Hematopoietic multipotent progenitor cell (in vitro differentiated cells): ENCODE results near the gene LPAR1. TPM values are rescaled to one million over a fixed set of nuclear protein-coding genes. Genes with fewer than 3 reads are reported as not detected.
A peak's percentile ranks its signal among the peaks of the same experiment; 100 is the strongest.
"Not testable (repeated sequence)": the region's sequence is repeated elsewhere in the genome, so short reads cannot be mapped to it uniquely, and the experiment has no call there.

Source experiments
- DNase-seq, 3 donors: peaks; one replicate each; pipeline ENCODE4 v3.0.0-alpha.2; 2011 to 2015; ENCODE audit warnings: low read depth in 2 of 3, low spot score in 2 of 3
- total RNA-seq: library from RNA; depleted of rRNA; stranded (reverse); fragments of >200 nt; gene quantifications from one replicate; pipeline ENCODE4 v1.2.3, GENCODE V29; 2012

LPAR1 gene
- total RNA-seq, 1 donor, result 0.27 TPM

GRCh38 chr9:110892689-110893088 is 145.6 kb downstream of the LPAR1 start:
- DNase-seq, result no peak

- DNase-seq, result no peak
Observed at GRCh38 chr9:110891760-110892159, 146.5 kb downstream of the LPAR1 start.

DNA sequence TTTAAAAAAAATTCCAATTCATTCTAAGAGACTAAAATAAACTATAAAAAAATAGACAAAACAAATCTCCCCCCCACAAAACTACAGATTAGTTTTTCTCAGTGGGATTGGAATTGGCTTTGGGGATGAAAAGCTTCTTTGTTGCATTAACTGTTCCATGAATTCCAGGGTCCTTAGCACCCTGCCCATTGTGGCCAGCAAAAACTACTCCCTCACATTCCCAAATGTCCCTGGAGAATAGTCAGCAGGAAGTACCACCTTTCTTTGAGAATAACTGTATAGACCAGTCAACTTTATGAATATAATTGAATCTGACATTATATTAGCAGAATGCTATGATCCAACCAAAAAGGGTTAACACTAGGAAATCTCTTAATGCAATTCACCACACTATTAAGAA is 147.9 kb downstream of the LPAR1 start:
- no peak for DNase-seq

DNA sequence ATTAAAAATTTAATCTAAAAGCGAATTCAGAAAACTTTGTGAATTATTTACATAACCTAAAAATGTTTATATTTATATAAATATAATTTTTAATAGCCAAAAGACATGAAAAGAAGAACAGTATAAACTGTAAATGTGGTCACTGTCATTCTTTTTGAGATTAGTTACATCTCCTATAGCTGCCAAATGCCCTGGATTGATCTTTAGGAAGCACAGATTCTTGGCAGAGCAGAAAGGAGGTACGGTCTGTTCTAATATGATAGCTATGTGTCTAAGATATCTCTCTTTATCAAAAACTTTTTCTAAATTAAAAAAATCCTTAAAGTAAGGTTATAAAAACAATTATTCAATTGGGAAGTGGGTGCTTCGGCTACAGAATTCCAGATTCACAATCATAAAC is 151.0 kb downstream of the LPAR1 start:
- DNase-seq, result no peak

GRCh38 chr9:110886832-110887231 is 151.4 kb downstream of the LPAR1 start:
- no peak for DNase-seq

DNA sequence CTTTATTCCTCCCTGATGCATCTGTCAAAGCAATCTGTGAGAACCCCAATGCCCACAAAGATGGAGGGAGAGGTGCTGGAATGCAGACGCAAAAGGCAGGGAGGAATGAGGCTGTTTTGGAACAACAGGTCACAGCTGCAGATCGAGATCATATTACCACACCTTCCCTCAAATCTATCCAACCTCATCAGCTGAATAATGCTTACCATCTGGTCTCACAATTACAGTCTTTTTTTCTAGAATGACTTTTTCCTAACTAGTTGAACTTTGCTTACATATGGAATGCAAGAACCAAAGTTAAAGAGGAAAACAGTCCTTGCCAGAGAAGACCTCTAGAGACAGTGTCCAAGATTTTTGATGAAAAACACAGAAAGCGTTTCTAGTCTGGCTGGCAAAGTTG is 158.1 kb downstream of the LPAR1 start:
- no peak for DNase-seq

- DNase-seq, result no peak
Observed at GRCh38 chr9:110877374-110877773, 160.9 kb downstream of the LPAR1 start.

DNA sequence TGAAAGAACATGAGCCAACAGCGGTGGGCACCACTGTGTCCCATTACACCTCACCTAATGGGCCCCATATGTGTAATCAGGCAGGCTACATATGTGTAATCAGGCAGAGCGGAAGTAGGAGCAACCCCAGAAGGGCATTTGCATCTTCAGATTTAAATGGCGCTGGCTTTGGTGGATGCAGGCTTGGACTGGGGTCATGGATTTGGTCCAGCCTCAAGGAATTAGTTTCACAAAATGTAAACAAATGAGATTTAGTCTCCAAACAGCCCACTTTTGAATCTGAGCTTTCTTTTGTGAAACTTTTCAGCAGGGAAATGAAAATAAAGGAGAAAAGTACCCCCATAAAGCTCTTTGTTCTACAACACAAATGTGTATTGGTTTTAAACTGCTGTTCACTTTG is 161.3 kb downstream of the LPAR1 start:
- no peak for DNase-seq

GRCh38 chr9:110874963-110875674 is 163.2 kb downstream of the LPAR1 start:
- DNase-seq, result peak in 2 of 3 donors; percentile 79 to 97

DNA sequence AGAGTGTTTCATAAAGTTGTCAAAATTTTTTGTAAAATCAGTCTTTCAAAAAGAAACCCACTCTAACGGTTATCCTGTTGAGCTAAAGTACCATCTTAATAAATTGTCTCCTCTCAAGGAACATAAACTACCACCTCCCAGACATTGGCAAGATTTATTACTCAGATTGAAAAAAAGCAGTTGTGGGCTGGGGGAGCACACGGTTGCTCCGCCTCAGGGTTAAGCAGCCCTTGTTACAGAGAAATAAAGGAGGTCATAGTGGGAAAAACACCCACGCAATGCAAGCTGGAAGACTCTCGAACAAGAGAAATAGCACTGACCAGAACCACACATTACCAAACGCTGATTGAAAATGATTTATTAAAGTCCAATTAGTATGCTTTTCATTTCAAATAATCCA is 165.3 kb downstream of the LPAR1 start:
- no peak for DNase-seq

DNA sequence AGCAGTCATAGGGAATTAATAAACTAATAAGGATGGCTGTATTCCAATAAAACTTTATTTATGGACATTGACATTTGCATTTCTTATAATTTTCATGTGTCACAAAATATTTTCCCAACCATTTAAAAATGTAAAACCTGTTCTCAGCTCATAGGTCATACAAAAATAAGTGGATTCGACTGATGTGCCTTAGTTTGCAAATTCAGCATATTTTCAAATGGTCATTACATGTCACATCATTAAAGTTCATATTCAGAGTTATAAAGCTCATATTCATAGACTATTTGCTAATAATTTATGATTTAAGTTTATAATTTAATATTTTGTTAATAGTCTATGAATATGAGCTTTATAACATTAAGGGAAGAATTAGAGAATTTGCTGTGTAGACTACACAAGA is 166.5 kb downstream of the LPAR1 start:
- DNase-seq, result no peak

DNA sequence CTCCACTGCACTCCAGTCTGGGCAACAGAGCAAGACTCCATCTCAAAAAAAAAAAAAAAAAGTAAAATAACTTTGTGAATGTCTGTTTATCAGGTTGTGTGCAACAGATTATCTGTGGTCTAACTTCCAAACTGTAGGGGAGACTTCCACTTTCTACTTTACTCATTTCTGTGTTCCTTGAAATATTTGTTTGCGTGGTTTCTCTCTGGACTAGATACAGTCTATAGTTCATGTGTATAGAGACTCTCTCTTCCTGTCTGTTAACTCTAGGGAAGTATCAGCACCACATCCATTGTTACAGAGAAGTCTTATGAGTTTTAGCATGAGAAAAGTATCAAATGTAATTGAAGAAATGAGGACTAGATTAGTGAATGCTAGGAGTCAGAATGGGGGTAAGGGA is 168.3 kb downstream of the LPAR1 start:
- DNase-seq, result peak in 1 of 3 donors; percentile 26

DNA sequence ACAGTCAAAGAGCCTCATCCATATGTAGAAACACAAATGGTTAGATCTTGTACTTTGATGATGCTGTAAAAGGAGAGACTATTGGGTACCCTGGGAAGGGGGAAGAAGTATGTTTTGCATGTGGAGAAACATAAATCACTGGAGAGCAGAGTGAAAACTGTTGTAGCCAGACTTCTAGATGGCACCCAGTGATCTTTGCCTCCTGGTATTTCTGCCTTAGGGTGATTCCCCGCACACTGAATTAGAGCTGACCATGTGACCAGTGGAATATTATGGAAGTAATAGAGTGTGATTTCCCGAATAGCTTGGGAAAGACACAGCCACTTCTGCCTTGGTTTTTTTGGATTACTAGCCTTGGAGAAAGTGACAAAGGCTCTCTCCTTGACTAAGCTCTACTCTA is 174.3 kb downstream of the LPAR1 start:
- DNase-seq, result no peak

DNA sequence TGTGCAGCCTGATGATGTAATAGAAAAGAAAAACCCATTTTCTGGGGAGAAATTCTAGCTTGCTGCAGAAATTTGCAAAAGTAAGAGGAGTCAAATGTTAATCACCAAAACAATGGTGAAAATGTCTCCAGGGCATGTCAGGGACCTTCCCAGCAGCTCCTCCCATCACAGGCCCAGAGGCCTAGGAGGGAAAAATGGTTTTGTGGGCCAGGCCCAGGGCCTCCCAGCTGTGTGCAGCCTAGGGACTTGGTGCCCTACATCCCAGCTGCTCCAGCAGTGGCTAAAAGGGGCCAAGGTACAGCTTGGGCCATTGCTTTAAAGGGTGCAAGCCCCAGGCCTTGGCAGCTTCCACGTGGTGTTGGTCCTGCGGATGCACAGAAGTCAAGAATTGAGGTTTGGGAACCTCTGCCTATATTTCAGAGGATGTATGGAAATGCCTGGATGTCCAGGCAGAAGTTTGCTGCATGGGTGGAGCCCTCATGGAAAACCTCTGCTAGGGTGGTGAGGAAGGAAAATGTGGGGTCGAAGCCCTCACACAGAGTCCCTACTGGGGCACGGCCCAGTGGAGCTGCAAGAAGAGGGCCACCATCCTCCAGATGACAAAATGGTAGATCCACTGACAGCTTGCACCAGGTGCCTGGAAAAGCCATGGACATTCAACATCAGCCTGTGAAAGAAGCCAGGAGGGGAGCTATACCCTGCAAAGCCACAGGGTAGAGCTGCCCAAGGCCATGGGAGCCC is 176.7 kb downstream of the LPAR1 start:
- DNase-seq, result not testable (repeated sequence)

- no peak for DNase-seq
Observed at GRCh38 chr9:110856772-110857171, 181.5 kb downstream of the LPAR1 start.

DNA sequence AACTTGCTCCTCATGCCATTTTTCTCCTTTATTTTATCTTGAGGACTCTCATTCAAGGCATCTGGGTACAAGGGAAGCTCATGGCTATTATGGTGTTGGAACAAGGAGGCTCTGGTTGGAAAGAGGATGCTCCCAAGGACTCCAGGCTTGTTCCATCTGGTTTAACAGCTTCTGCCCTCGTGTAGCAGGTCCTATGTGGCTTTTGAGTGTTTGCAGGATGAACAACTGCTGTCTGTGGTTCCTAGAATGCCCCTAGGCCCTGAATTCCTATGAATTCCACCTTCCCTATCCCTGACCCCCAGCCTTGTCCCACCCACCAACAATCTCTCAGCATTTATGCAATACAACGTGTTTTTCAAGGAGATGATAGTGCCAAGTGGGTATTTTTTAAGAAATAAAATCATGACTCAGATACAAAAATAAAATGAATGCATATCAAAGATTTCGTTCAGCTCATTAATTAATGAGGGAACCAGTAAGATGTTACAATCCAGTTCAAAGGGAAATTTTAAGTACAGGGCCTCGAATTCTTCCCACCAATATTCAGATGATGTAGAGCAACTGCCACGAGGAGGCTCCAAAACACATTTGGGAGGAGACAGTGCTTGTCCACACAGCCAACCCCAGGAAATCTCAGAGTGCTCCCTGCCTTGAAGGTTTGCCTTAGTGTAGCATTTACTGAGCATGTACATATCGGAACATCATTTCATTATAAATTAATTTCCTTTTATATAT is 187.7 kb downstream of the LPAR1 start:
- DNase-seq, result no peak

DNA sequence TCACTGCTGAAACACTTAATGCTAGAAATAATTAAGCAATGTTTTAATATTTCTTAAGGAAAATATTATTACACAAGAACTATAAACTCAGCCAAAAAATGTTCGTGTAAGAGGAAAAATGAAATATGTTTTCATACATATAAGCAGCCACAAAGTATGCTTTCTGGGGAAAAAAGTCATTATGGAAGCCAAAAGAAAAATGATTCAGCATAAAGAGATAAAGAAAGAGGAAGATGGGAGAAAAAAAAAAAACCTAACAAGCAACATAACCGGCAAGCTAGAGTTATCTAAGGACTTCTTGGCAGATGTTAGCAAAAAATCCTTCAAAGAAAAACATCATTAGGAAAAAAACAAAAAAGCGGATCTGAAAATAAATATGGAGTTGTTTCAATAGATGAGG is 190.6 kb downstream of the LPAR1 start:
- DNase-seq, result peak in 1 of 3 donors; percentile 14

DNA sequence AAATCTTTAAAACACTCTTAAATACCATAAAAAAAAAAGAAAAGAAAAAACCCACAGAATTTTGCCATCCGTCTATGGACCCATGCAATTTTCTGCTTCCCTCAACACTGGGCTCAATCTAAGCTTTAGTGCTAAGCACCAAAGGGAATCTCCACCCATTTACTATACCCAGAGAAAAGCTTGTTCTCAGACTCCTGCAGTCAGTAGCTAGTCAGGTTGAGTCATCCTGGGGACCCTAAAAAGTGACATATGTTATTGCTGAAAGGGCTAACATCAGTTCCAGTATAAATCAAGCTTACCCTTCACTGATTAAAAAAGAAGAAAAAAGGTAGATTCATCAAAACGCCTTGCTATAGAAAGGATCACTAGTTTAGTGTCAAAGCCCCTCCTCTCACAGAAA is 192.1 kb downstream of the LPAR1 start:
- no peak for DNase-seq

DNA sequence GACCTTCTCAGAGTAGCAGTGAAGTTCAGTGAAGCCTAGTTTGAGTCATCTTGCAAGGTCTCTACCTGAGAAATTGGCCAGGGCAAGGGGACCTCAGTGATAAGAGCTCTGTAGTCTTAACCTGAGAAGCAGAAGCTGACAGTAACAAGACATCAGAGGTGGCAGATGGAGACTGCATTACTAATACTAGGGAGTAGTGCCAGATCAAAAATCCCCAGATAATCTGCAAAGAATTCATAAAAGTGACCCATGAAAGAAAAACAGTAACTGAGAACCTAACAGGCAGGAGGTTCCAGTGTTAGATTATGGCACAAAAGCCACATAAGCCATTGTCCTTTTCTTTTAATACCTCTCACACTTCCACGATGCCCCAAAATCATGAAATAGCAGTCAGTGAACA is 194.1 kb downstream of the LPAR1 start:
- no peak for DNase-seq

- DNase-seq, result no peak
Observed at GRCh38 chr9:110842986-110843385, 195.3 kb downstream of the LPAR1 start.

DNA sequence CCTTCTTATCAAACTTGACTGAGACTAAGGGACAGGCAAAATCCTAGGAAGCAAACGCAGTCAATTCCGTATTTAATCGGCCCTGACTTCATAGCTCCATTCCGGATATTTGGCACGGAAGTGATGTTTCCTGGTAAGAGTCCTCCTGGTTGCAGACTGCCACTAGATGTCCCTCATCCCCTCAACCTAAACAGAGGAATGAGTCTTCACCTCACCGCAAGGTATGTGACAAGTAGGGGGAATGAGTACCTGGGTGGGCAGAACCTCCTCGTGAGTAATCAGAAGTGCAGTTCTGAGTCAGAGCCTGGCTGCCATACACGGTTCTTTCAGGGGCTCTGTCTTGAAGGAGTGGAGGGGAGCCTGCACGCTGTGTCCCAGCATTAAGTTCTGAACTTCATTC is 196.1 kb downstream of the LPAR1 start:
- no peak for DNase-seq
